Superior temporal gyrus (tissue), 1 donor: ENCODE data around the gene DHRS7B.

Source experiments
- DNase-seq: peaks from one replicate; pipeline ENCODE4 v3.0.0-alpha.2; 2016; ENCODE audit errors: extremely low spot score

DHRS7B gene

DNA sequence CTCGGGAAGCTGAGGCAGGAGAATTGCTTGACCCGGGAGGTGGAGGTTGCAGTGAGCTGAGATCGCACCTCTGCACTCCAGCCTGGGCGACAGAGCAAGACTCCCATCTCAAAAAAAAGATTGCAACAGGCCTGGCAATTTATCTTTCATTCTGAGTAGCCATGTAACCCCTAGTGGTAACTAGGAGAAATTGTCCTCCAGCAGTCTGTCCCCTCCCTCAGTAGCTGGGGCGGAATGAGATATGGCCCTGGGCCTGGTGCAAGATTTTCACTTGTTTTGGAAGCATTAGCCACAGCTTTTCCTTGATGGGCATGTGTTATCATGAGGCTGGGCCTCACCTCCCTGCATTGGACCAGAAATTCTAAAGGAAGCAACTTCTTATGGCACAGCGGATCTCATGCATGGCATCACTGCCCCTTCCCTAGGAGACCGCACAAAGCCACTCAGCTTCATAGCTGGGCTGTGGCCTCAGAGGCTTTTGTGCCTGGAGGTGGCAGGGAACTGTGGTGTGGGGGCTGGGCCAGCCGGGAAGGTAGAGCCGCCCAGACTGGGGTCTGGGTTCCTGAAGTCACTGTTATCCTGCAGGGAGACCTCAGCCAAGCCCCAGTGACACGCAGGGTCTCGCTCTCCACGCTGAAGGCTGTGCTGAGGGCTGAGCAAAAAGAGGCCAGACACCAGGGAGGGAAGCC, 113.1 kb downstream of the DHRS7B start:
- DNase-seq, result peak; percentile 22

DNA sequence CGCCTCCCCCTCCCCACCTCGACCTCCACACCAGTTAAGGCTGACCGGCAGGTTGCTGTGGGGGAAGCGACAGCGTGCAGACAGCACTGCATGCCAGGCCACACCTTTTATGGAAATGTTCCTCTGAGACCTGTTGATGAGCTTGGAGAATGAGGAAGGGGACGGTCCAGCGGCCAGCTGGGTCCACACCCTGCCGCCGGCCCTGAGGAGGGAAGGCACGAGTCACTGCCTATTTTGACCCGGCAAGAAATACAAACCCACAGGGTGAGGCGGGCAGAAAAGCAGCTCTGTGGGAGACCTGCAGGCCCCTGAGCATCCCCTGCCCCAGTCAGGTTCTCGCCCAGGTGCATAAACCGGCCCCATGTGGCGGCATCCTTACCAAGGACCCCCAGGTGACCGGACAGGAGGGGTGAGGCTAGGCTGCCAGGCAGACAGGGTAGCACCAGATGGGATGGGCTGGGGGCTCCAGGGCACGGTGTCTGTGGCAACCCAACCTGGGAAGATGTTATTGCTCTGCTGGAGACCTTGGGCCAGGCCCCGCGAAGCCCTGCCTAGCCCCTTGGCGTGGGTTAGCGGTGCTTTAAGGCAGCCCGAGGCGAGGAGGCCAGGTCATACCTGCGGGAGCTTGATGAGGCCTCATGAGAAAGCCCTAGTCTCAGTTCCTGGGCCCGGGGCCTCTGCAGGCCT, 113.7 kb downstream of the DHRS7B start:
- no peak for DNase-seq
